HG03354 (cell line): Measurements from ENCODE around the gene NUDT15.

ENCODE experiments used
- ATAC-seq: cut with Tn5 transposase; IDR thresholded peaks from one replicate; pipeline ENCODE4 v1.9.1; 2021; ENCODE audit warnings: mild to moderate bottlenecking; ENCODE audit not compliant: unreplicated experiment, poor library complexity, severe bottlenecking

Gene NUDT15

DNA sequence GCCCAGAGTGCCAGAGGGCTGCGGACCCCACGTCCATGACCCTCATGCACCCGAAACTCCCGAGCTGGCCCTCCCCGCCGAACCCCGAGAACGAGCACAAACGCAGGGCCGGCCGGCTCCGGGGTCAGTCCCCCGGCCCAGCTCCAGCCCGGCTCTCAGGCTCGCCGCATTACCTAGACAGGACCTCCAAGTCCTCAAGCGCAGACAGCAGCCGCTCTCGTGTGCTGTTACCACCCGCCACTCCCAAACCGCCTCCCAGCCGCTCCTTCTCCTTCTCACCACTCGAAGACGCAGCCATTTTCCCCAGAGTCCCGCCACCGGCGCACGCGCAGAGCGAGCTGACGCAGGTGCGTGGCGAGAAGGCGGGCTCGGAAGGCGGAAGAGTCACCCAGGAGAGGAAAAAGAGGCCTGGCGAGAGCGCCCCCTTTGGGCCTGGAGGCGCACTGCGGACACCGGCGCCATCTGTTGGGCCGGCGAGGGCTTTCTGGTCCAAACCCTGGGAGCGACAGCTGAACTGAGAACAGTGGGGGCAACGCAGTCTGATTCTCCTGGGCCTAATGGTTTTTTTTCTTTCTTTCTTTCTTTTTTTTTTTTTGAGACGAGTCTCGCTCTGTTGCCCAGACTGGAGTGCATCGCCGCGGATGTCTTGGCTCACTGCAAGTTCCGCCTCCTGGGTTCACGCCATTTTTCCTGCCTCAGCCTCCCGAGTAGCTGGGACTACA lies 57.4 kb downstream of the NUDT15 start, which contains the start of gene MED4:
Gene MED4 (minus strand): TSS at position 324 of the 722 bp plus-strand sequence. CDS start 26 bp downstream, at position 298.
- peak; percentile 93 for ATAC-seq

DNA sequence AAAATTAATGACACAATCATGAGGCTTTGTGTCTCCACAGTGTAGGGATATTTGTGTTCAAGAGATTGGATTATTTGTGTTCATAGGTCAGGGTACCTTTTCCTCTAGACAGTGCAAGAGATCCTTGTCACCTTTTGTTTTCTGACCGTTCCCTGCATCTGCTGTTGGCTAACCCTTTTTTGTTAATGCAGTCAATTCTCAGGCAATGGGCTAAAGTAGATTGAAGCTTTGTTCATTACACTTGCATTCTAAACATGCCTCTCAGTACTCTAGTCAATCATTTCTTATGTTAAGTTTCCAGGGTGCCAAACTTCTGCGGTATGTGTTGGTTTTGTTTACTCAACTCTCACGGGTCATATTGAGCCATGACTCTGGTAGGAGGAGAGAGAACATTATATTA lies 59.1 kb downstream of the NUDT15 start:
- no peak for ATAC-seq
